GM23338 (cell line): ENCODE results near the gene TYW5. TPM values are rescaled to one million over a fixed set of nuclear protein-coding genes. Genes with fewer than 3 reads are reported as not detected.

ENCODE experiments used
- ATAC-seq: fragments of 200-7000 bp; cut with Tn5 transposase; 3 replicates; pipeline ENCODE4 v1.9.1; 2020
- DNase-seq: peaks from one replicate; pipeline ENCODE4 v3.0.0-alpha.2; 2015; ENCODE audit warnings: low spot score
- H2AFZ ChIP-seq: fragments of 200-600 bp; sonication (generic); 2 replicates; pipeline ENCODE4 v1.8.0; 2016; ENCODE audit warnings: antibody characterized with exemption, mild to moderate bottlenecking, moderate library complexity
- H3F3A ChIP-seq: fragments of 200-600 bp; sonication (generic); replicated peaks from 2 replicates; pipeline ENCODE4 v1.8.0; 2017; ENCODE audit warnings: antibody characterized with exemption, mixed run types, low read depth
- H3K27ac ChIP-seq: fragments of 200-600 bp; sonication (generic); 2 replicates; pipeline ENCODE4 v1.6.1; 2016; ENCODE audit warnings: low read depth
- H3K27me3 ChIP-seq: fragments of 200-600 bp; sonication (generic); 2 replicates; pipeline ENCODE4 v1.8.0; 2016; ENCODE audit warnings: mild to moderate bottlenecking, mixed run types, moderate library complexity; ENCODE audit not compliant: insufficient read depth
- H3K36me3 ChIP-seq: fragments of 200-600 bp; sonication (generic); 2 replicates; pipeline ENCODE4 v1.8.0; 2016; ENCODE audit warnings: mild to moderate bottlenecking; ENCODE audit not compliant: insufficient read depth
- H3K4me1 ChIP-seq: fragments of 200-600 bp; sonication (generic); 2 replicates; pipeline ENCODE4 v1.8.0; 2016; ENCODE audit warnings: mild to moderate bottlenecking, moderate library complexity; ENCODE audit not compliant: insufficient read depth
- H3K4me2 ChIP-seq: fragments of 200-600 bp; sonication (generic); 2 replicates; pipeline ENCODE4 v1.7.1; 2017; ENCODE audit warnings: mixed run types
- H3K4me3 ChIP-seq: fragments of 200-600 bp; sonication (generic); 2 replicates; pipeline ENCODE4 v1.6.1; 2016; ENCODE audit warnings: mixed run types
- H3K79me2 ChIP-seq: fragments of 200-600 bp; sonication (generic); replicated peaks from 2 replicates; pipeline ENCODE4 v1.8.0; 2017; ENCODE audit warnings: mild to moderate bottlenecking; ENCODE audit not compliant: insufficient read depth
- H3K9me2 ChIP-seq: fragments of 200-600 bp; sonication (generic); 2 replicates; pipeline ENCODE4 v1.8.0; 2017; ENCODE audit not compliant: insufficient read depth
- H4K20me1 ChIP-seq: fragments of 200-600 bp; sonication (generic); replicated peaks from 2 replicates; pipeline ENCODE4 v1.8.0; 2017; ENCODE audit warnings: mild to moderate bottlenecking; ENCODE audit not compliant: insufficient read depth
- H3K27ac Mint-ChIP-seq: 2 replicates; pipeline ENCODE4 v1.8.0; 2020; ENCODE audit warnings: inconsistent platforms, mild to moderate bottlenecking, moderate library complexity, mixed read lengths
- H3K27me3 Mint-ChIP-seq: 3 replicates; pipeline ENCODE4 v1.8.0; 2022; ENCODE audit warnings: low read depth, mild to moderate bottlenecking, moderate library complexity, mixed read lengths, inconsistent platforms; ENCODE audit not compliant: insufficient read depth, poor library complexity
- H3K36me3 Mint-ChIP-seq: 3 replicates; pipeline ENCODE4 v1.8.0; 2021; ENCODE audit warnings: low read depth, mild to moderate bottlenecking, inconsistent platforms, moderate library complexity, mixed read lengths
- H3K4me1 Mint-ChIP-seq: 3 replicates; pipeline ENCODE4 v1.8.0; 2020; ENCODE audit warnings: mild to moderate bottlenecking, inconsistent platforms, mixed read lengths
- H3K4me3 Mint-ChIP-seq: 3 replicates; pipeline ENCODE4 v1.8.0; 2021; ENCODE audit warnings: moderate library complexity, mild to moderate bottlenecking, inconsistent platforms, mixed read lengths
- H3K9me3 Mint-ChIP-seq: 3 replicates; pipeline ENCODE4 v1.8.0; 2020; ENCODE audit warnings: moderate library complexity, mild to moderate bottlenecking, inconsistent platforms, mixed read lengths
- CREB1 ChIP-seq: fragments of 250-450 bp; sonication (Bioruptor Pico); IDR thresholded peaks from 2 replicates; pipeline ENCODE4 v1.5.0; 2020; ENCODE audit warnings: low read depth, mild to moderate bottlenecking, moderate library complexity
- JUNB ChIP-seq: IDR thresholded peaks from one replicate; pipeline ENCODE4 v1.6.1; 2016; ENCODE audit warnings: antibody characterized with exemption; ENCODE audit not compliant: unreplicated experiment
- NANOG ChIP-seq: IDR thresholded peaks from 2 replicates; pipeline ENCODE4 v1.6.1; 2016; ENCODE audit warnings: antibody characterized with exemption, borderline replicate concordance
- POLR2AphosphoS5 ChIP-seq: IDR thresholded peaks from 2 replicates; pipeline ENCODE4 v1.6.1; 2016; ENCODE audit warnings: antibody characterized with exemption, low read depth
- ZNF331 ChIP-seq: fragments of 250-450 bp; sonication (Bioruptor Pico); IDR thresholded peaks from 2 replicates; pipeline ENCODE4 v1.5.0; 2020; ENCODE audit warnings: low read depth, mild to moderate bottlenecking, moderate library complexity
- ZNF462 ChIP-seq: fragments of 250-450 bp; sonication (Bioruptor Pico); IDR thresholded peaks from 2 replicates; pipeline ENCODE4 v1.5.0; 2020; ENCODE audit warnings: mild to moderate bottlenecking, moderate library complexity
- polyA plus RNA-seq: library from polyadenylated mRNA; unstranded; fragments of >200 nt; fragmentation: Nextera tagmentation; extraction: Ambion mirVana; gene quantifications from 2 replicates; pipeline ENCODE4 v1.2.1, GENCODE V29; 2016
- total RNA-seq: library from RNA; depleted of rRNA; stranded (reverse); fragments of >200 nt; shearing (Covaris generic); gene quantifications from 2 replicates; pipeline ENCODE4 v1.2.3, GENCODE V29; 2014

The TYW5 gene
- total and polyA plus RNA-seq, 2 experiments from 2014 or later, result 12.4 to 19.6 TPM

GRCh38 chr2:199911877-199912161, 43.5 kb downstream of the TYW5 start (continued):
- TF ChIP-seq ZNF462 (CRISPR knock-in tag) (no peak), ZNF331 (CRISPR knock-in tag) (no peak), NANOG (no peak), JUNB (no peak)

GRCh38 chr2:199911052-199911876, 44.0 kb downstream of the TYW5 start, which contains the start of gene C2orf69:
Gene C2orf69, plus strand, starts transcription at chr2:199911293. Its CDS starts 146 bp downstream, at chr2:199911439.
- Mint-ChIP-seq H3K9me3 (peaks cover 8% of the 10 kb centered on the region), H3K27ac (peak within 1 kb of the TSS; percentile 97), H3K27me3 (peaks cover 5% of the 10 kb centered on the region), H3K4me3 (peak within 1 kb of the TSS; percentile 98), H3K36me3 (peaks cover 33% of the 10 kb centered on the region), H3K4me1 (peaks cover 19% of the 10 kb centered on the region)
- peak within 1 kb of the TSS; percentile 89 for H3K4me2 ChIP-seq
- H3K4me3 ChIP-seq, result peak within 1 kb of the TSS; percentile 99
- peaks cover 47% of the 10 kb centered on the region for H3K79me2 ChIP-seq
- H3K4me1 ChIP-seq, result peaks cover 14% of the 10 kb centered on the region
- H3K36me3 ChIP-seq, result peaks cover 22% of the 10 kb centered on the region
- no peaks in the 10 kb centered on the region for H3K9me2 ChIP-seq
- H3K27ac ChIP-seq, result peak within 1 kb of the TSS; percentile 94
- TF ChIP-seq POLR2AphosphoS5, result peak; percentile 77
- TF ChIP-seq NANOG, result no peak
- peak; percentile 96 for TF ChIP-seq CREB1 (CRISPR knock-in tag)
- H4K20me1 ChIP-seq, result 0 out of 2 replicates have a peak, but pooled peaks cover 12% of the 10 kb centered on the region
- peak within 1 kb of the TSS; percentile 80 for H2AFZ ChIP-seq
- ATAC-seq (peak; percentile 93), DNase-seq (peak; percentile 99)
- no peaks in the 10 kb centered on the region for H3F3A ChIP-seq
- no peaks in the 10 kb centered on the region for H3K27me3 ChIP-seq
